GM23338 (cell line): ENCODE data around the gene MSANTD4. TPM values are rescaled to one million over a fixed set of nuclear protein-coding genes. Genes with fewer than 3 reads are reported as not detected.

Experiments
- ATAC-seq: fragments of 200-7000 bp; cut with Tn5 transposase; 3 replicates; pipeline ENCODE4 v1.9.1; 2020
- DNase-seq: peaks from one replicate; pipeline ENCODE4 v3.0.0-alpha.2; 2015; ENCODE audit warnings: low spot score
- H2AFZ ChIP-seq: fragments of 200-600 bp; sonication (generic); 2 replicates; pipeline ENCODE4 v1.8.0; 2016; ENCODE audit warnings: antibody characterized with exemption, mild to moderate bottlenecking, moderate library complexity
- H3F3A ChIP-seq: fragments of 200-600 bp; sonication (generic); replicated peaks from 2 replicates; pipeline ENCODE4 v1.8.0; 2017; ENCODE audit warnings: antibody characterized with exemption, mixed run types, low read depth
- H3K27ac ChIP-seq: fragments of 200-600 bp; sonication (generic); 2 replicates; pipeline ENCODE4 v1.6.1; 2016; ENCODE audit warnings: low read depth
- H3K27me3 ChIP-seq: fragments of 200-600 bp; sonication (generic); 2 replicates; pipeline ENCODE4 v1.8.0; 2016; ENCODE audit warnings: mild to moderate bottlenecking, mixed run types, moderate library complexity; ENCODE audit not compliant: insufficient read depth
- H3K36me3 ChIP-seq: fragments of 200-600 bp; sonication (generic); 2 replicates; pipeline ENCODE4 v1.8.0; 2016; ENCODE audit warnings: mild to moderate bottlenecking; ENCODE audit not compliant: insufficient read depth
- H3K4me1 ChIP-seq: fragments of 200-600 bp; sonication (generic); 2 replicates; pipeline ENCODE4 v1.8.0; 2016; ENCODE audit warnings: mild to moderate bottlenecking, moderate library complexity; ENCODE audit not compliant: insufficient read depth
- H3K4me2 ChIP-seq: fragments of 200-600 bp; sonication (generic); 2 replicates; pipeline ENCODE4 v1.7.1; 2017; ENCODE audit warnings: mixed run types
- H3K4me3 ChIP-seq: fragments of 200-600 bp; sonication (generic); 2 replicates; pipeline ENCODE4 v1.6.1; 2016; ENCODE audit warnings: mixed run types
- H3K79me2 ChIP-seq: fragments of 200-600 bp; sonication (generic); replicated peaks from 2 replicates; pipeline ENCODE4 v1.8.0; 2017; ENCODE audit warnings: mild to moderate bottlenecking; ENCODE audit not compliant: insufficient read depth
- H3K9me2 ChIP-seq: fragments of 200-600 bp; sonication (generic); 2 replicates; pipeline ENCODE4 v1.8.0; 2017; ENCODE audit not compliant: insufficient read depth
- H4K20me1 ChIP-seq: fragments of 200-600 bp; sonication (generic); replicated peaks from 2 replicates; pipeline ENCODE4 v1.8.0; 2017; ENCODE audit warnings: mild to moderate bottlenecking; ENCODE audit not compliant: insufficient read depth
- H3K27ac Mint-ChIP-seq: 2 replicates; pipeline ENCODE4 v1.8.0; 2020; ENCODE audit warnings: inconsistent platforms, mild to moderate bottlenecking, moderate library complexity, mixed read lengths
- H3K27me3 Mint-ChIP-seq: 3 replicates; pipeline ENCODE4 v1.8.0; 2022; ENCODE audit warnings: low read depth, mild to moderate bottlenecking, moderate library complexity, mixed read lengths, inconsistent platforms; ENCODE audit not compliant: insufficient read depth, poor library complexity
- H3K36me3 Mint-ChIP-seq: 3 replicates; pipeline ENCODE4 v1.8.0; 2021; ENCODE audit warnings: low read depth, mild to moderate bottlenecking, inconsistent platforms, moderate library complexity, mixed read lengths
- H3K4me1 Mint-ChIP-seq: 3 replicates; pipeline ENCODE4 v1.8.0; 2020; ENCODE audit warnings: mild to moderate bottlenecking, inconsistent platforms, mixed read lengths
- H3K4me3 Mint-ChIP-seq: 3 replicates; pipeline ENCODE4 v1.8.0; 2021; ENCODE audit warnings: moderate library complexity, mild to moderate bottlenecking, inconsistent platforms, mixed read lengths
- H3K9me3 Mint-ChIP-seq: 3 replicates; pipeline ENCODE4 v1.8.0; 2020; ENCODE audit warnings: moderate library complexity, mild to moderate bottlenecking, inconsistent platforms, mixed read lengths
- EZH2 ChIP-seq: fragments of 200-600 bp; sonication (generic); IDR thresholded peaks from one replicate; pipeline ENCODE4 v1.8.0; 2017; ENCODE audit warnings: antibody characterized with exemption, mild to moderate bottlenecking, low read depth; ENCODE audit not compliant: unreplicated experiment
- EZH2phosphoT487 ChIP-seq: fragments of 200-600 bp; sonication (generic); IDR thresholded peaks from one replicate; pipeline ENCODE4 v1.8.1; 2018; ENCODE audit warnings: antibody characterized with exemption; ENCODE audit not compliant: unreplicated experiment
- JUNB ChIP-seq: IDR thresholded peaks from one replicate; pipeline ENCODE4 v1.6.1; 2016; ENCODE audit warnings: antibody characterized with exemption; ENCODE audit not compliant: unreplicated experiment
- NANOG ChIP-seq: IDR thresholded peaks from 2 replicates; pipeline ENCODE4 v1.6.1; 2016; ENCODE audit warnings: antibody characterized with exemption, borderline replicate concordance
- ZNF114 ChIP-seq: fragments of 250-450 bp; sonication (Bioruptor Pico); IDR thresholded peaks from 2 replicates; pipeline ENCODE4 v1.5.0; 2020; ENCODE audit warnings: mild to moderate bottlenecking, moderate library complexity
- polyA plus RNA-seq: library from polyadenylated mRNA; unstranded; fragments of >200 nt; fragmentation: Nextera tagmentation; extraction: Ambion mirVana; gene quantifications from 2 replicates; pipeline ENCODE4 v1.2.1, GENCODE V29; 2016
- total RNA-seq: library from RNA; depleted of rRNA; stranded (reverse); fragments of >200 nt; shearing (Covaris generic); gene quantifications from 2 replicates; pipeline ENCODE4 v1.2.3, GENCODE V29; 2014
- TF ChIP-seq, protein P1 (sequence below): IDR thresholded peaks from 2 replicates; pipeline ENCODE4 v1.6.1; 2016; ENCODE audit warnings: antibody characterized with exemption
- TF ChIP-seq, protein P2 (sequence below): IDR thresholded peaks from one replicate; pipeline ENCODE4 v1.6.1; 2018; ENCODE audit warnings: antibody characterized with exemption; ENCODE audit not compliant: unreplicated experiment
- TF ChIP-seq, protein P3 (sequence below): fragments of 250-450 bp; sonication (Bioruptor Pico); IDR thresholded peaks from 2 replicates; pipeline ENCODE4 v1.5.0; 2020; ENCODE audit warnings: mild to moderate bottlenecking, moderate library complexity
- TF ChIP-seq, protein P4 (sequence below), 2 experiments: fragments of 200-600 bp in 1 of 2; sonication (generic) in 1 of 2; conservative IDR thresholded peaks; 2 replicates each; pipeline versions ENCODE4 v1.5.1 to v1.6.1; 2016 to 2017; ENCODE audit warnings: antibody characterized with exemption in 2 of 2, low read depth in 2 of 2, mild to moderate bottlenecking in 2 of 2, moderate library complexity in 1 of 2

The MSANTD4 gene
- total and polyA plus RNA-seq, 2 experiments from 2014 or later: 13.2 to 31.1 TPM

DNA sequence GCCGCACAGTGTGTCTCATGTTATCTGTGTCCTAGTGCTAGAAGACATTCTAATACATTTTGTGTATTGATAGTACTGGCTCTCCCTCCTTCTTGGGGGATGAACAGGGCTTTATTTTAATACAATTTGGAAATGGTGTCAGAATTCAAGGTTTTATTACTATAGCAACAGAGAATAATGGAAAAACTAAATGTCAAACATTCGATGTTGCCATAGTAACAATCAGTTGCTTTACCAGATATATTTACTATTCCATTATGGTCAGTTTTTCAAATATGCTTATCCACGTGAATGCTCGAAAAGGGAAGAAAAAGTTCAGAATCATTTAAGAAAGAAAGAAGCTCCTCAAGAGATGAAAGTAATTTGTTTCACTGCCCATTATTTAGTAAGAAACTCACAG, 8.6 kb upstream of the MSANTD4 start:
- H3K36me3 ChIP-seq: no peaks in the 10 kb centered on the region
- Mint-ChIP-seq H3K27me3 (no peaks in the 10 kb centered on the region), H3K9me3 (peaks cover 8% of the 10 kb centered on the region), H3K36me3 (0 out of 3 replicates have a peak, but pooled peaks cover 2% of the 10 kb centered on the region), H3K4me1 (no peaks in the 10 kb centered on the region), H3K27ac (no peak overlapping the region), H3K4me3 (no peak overlapping the region)
- no peak overlapping the region for H3K4me2 ChIP-seq
- H3K27ac ChIP-seq: no peak overlapping the region
- H2AFZ ChIP-seq: no peak overlapping the region
- DNase-seq (no peak), ATAC-seq (no peak)
- H3K79me2 ChIP-seq: no peaks in the 10 kb centered on the region
- H3K4me3 ChIP-seq: no peak overlapping the region
- no peak for TF ChIP-seq EZH2
- H3K27me3 ChIP-seq: no peaks in the 10 kb centered on the region
- H3K4me1 ChIP-seq: no peaks in the 10 kb centered on the region
- H3K9me2 ChIP-seq: no peaks in the 10 kb centered on the region
- no peaks in the 10 kb centered on the region for H3F3A ChIP-seq
- H4K20me1 ChIP-seq: no peaks in the 10 kb centered on the region

DNA sequence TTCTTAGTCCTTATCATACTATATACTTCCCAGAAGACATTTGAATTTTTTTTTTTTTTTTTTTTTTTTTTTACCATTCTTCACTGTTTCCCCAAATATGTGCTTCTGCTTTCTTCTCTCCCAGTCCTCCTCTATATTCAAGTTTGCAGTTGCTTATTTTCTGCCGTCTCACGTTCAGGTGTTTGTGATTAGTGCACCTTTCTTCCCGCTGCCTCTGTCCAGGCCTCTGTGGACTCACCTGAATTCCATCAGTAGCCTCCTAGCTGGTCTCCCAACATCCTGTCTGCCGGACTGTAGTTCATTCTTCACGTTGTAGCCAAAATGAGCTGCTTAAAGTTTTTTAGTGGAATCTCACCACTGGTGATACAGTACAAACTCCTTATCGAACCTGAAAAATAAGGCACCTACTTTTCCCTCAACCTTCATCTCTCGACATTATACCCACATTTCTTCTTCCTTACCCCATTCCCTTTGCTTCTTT, 795 bp upstream of the MSANTD4 start:
- H3K27ac Mint-ChIP-seq: peak overlapping the region; percentile 87
- peaks cover 8% of the 10 kb centered on the region for H3K9me3 Mint-ChIP-seq
- H3K4me1 Mint-ChIP-seq: peaks cover 32% of the 10 kb centered on the region
- H3K36me3 Mint-ChIP-seq: 0 out of 3 replicates have a peak, but pooled peaks cover 2% of the 10 kb centered on the region
- Histone ChIP-seq H3K9me2 (no peaks in the 10 kb centered on the region), H3K36me3 (no peaks in the 10 kb centered on the region), H2AFZ (0 out of 2 replicates have a peak overlapping the region, but pooled peaks have one; percentile 24), H3K27ac (0 out of 2 replicates have a peak overlapping the region, but pooled peaks have one; percentile 14), H3K27me3 (no peaks in the 10 kb centered on the region), H3K4me3 (peak overlapping the region; percentile 40), H3K4me1 (peaks cover 32% of the 10 kb centered on the region), H3F3A (no peaks in the 10 kb centered on the region), H3K4me2 (peak overlapping the region; percentile 57), H4K20me1 (peaks cover 5% of the 10 kb centered on the region), H3K79me2 (peaks cover 40% of the 10 kb centered on the region)
- no peaks in the 10 kb centered on the region for H3K27me3 Mint-ChIP-seq
- peak overlapping the region; percentile 92 for H3K4me3 Mint-ChIP-seq
- no peak for DNase-seq
- ATAC-seq: no peak
- TF ChIP-seq, protein P1, sequence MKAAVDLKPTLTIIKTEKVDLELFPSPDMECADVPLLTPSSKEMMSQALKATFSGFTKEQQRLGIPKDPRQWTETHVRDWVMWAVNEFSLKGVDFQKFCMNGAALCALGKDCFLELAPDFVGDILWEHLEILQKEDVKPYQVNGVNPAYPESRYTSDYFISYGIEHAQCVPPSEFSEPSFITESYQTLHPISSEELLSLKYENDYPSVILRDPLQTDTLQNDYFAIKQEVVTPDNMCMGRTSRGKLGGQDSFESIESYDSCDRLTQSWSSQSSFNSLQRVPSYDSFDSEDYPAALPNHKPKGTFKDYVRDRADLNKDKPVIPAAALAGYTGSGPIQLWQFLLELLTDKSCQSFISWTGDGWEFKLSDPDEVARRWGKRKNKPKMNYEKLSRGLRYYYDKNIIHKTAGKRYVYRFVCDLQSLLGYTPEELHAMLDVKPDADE: no peak
- TF ChIP-seq, protein P2, sequence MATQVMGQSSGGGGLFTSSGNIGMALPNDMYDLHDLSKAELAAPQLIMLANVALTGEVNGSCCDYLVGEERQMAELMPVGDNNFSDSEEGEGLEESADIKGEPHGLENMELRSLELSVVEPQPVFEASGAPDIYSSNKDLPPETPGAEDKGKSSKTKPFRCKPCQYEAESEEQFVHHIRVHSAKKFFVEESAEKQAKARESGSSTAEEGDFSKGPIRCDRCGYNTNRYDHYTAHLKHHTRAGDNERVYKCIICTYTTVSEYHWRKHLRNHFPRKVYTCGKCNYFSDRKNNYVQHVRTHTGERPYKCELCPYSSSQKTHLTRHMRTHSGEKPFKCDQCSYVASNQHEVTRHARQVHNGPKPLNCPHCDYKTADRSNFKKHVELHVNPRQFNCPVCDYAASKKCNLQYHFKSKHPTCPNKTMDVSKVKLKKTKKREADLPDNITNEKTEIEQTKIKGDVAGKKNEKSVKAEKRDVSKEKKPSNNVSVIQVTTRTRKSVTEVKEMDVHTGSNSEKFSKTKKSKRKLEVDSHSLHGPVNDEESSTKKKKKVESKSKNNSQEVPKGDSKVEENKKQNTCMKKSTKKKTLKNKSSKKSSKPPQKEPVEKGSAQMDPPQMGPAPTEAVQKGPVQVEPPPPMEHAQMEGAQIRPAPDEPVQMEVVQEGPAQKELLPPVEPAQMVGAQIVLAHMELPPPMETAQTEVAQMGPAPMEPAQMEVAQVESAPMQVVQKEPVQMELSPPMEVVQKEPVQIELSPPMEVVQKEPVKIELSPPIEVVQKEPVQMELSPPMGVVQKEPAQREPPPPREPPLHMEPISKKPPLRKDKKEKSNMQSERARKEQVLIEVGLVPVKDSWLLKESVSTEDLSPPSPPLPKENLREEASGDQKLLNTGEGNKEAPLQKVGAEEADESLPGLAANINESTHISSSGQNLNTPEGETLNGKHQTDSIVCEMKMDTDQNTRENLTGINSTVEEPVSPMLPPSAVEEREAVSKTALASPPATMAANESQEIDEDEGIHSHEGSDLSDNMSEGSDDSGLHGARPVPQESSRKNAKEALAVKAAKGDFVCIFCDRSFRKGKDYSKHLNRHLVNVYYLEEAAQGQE: no peak
- TF ChIP-seq, protein P3, sequence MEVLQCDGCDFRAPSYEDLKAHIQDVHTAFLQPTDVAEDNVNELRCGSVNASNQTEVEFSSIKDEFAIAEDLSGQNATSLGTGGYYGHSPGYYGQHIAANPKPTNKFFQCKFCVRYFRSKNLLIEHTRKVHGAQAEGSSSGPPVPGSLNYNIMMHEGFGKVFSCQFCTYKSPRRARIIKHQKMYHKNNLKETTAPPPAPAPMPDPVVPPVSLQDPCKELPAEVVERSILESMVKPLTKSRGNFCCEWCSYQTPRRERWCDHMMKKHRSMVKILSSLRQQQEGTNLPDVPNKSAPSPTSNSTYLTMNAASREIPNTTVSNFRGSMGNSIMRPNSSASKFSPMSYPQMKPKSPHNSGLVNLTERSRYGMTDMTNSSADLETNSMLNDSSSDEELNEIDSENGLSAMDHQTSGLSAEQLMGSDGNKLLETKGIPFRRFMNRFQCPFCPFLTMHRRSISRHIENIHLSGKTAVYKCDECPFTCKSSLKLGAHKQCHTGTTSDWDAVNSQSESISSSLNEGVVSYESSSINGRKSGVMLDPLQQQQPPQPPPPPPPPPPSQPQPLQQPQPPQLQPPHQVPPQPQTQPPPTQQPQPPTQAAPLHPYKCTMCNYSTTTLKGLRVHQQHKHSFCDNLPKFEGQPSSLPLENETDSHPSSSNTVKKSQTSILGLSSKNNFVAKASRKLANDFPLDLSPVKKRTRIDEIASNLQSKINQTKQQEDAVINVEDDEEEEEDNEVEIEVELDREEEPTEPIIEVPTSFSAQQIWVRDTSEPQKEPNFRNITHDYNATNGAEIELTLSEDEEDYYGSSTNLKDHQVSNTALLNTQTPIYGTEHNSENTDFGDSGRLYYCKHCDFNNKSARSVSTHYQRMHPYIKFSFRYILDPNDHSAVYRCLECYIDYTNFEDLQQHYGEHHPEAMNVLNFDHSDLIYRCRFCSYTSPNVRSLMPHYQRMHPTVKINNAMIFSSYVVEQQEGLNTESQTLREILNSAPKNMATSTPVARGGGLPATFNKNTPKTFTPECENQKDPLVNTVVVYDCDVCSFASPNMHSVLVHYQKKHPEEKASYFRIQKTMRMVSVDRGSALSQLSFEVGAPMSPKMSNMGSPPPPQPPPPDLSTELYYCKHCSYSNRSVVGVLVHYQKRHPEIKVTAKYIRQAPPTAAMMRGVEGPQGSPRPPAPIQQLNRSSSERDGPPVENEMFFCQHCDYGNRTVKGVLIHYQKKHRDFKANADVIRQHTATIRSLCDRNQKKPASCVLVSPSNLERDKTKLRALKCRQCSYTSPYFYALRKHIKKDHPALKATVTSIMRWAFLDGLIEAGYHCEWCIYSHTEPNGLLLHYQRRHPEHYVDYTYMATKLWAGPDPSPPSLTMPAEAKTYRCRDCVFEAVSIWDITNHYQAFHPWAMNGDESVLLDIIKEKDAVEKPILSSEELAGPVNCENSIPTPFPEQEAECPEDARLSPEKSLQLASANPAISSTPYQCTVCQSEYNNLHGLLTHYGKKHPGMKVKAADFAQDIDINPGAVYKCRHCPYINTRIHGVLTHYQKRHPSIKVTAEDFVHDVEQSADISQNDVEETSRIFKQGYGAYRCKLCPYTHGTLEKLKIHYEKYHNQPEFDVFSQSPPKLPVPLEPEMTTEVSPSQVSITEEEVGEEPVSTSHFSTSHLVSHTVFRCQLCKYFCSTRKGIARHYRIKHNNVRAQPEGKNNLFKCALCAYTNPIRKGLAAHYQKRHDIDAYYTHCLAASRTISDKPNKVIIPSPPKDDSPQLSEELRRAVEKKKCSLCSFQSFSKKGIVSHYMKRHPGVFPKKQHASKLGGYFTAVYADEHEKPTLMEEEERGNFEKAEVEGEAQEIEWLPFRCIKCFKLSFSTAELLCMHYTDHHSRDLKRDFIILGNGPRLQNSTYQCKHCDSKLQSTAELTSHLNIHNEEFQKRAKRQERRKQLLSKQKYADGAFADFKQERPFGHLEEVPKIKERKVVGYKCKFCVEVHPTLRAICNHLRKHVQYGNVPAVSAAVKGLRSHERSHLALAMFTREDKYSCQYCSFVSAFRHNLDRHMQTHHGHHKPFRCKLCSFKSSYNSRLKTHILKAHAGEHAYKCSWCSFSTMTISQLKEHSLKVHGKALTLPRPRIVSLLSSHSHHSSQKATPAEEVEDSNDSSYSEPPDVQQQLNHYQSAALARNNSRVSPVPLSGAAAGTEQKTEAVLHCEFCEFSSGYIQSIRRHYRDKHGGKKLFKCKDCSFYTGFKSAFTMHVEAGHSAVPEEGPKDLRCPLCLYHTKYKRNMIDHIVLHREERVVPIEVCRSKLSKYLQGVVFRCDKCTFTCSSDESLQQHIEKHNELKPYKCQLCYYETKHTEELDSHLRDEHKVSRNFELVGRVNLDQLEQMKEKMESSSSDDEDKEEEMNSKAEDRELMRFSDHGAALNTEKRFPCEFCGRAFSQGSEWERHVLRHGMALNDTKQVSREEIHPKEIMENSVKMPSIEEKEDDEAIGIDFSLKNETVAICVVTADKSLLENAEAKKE: no peak
- TF ChIP-seq NANOG: no peak
- TF ChIP-seq, protein P4, sequence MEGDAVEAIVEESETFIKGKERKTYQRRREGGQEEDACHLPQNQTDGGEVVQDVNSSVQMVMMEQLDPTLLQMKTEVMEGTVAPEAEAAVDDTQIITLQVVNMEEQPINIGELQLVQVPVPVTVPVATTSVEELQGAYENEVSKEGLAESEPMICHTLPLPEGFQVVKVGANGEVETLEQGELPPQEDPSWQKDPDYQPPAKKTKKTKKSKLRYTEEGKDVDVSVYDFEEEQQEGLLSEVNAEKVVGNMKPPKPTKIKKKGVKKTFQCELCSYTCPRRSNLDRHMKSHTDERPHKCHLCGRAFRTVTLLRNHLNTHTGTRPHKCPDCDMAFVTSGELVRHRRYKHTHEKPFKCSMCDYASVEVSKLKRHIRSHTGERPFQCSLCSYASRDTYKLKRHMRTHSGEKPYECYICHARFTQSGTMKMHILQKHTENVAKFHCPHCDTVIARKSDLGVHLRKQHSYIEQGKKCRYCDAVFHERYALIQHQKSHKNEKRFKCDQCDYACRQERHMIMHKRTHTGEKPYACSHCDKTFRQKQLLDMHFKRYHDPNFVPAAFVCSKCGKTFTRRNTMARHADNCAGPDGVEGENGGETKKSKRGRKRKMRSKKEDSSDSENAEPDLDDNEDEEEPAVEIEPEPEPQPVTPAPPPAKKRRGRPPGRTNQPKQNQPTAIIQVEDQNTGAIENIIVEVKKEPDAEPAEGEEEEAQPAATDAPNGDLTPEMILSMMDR (conservative IDR thresholded peaks at IDR 0.05; ENCODE audit: low read depth in 2 of 2): no peak
- no peak for TF ChIP-seq ZNF114 (CRISPR knock-in tag)
- no peak for TF ChIP-seq JUNB
- no peak for TF ChIP-seq EZH2phosphoT487
